ENCODE results near the gene SERPINI1.

DNA sequence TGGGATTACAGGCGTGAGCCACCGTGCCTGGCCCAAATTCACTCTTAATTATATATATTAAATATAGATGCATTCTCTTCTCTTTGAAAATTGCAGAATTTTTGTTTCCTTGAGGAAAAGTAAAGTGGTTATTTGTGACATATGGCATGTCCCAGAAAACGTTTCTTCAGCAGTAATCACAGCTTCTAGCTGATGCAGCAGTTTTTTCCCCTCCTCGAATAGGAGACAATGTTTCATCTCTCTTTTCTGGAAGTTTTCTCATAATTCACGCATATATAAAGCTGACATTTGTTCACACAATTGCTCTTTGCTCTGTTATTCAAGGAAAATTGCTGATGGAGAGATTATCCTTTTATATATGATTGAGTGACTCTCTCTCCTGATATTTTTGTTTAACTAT, 99.8 kb downstream of the SERPINI1 start:
- TF ChIP-seq POLR2A (IDR thresholded peaks at IDR 0.05) (no peak), POLR2AphosphoS5 (IDR thresholded peaks at IDR 0.05) (no peak)
- TF ChIP-seq, protein P1, sequence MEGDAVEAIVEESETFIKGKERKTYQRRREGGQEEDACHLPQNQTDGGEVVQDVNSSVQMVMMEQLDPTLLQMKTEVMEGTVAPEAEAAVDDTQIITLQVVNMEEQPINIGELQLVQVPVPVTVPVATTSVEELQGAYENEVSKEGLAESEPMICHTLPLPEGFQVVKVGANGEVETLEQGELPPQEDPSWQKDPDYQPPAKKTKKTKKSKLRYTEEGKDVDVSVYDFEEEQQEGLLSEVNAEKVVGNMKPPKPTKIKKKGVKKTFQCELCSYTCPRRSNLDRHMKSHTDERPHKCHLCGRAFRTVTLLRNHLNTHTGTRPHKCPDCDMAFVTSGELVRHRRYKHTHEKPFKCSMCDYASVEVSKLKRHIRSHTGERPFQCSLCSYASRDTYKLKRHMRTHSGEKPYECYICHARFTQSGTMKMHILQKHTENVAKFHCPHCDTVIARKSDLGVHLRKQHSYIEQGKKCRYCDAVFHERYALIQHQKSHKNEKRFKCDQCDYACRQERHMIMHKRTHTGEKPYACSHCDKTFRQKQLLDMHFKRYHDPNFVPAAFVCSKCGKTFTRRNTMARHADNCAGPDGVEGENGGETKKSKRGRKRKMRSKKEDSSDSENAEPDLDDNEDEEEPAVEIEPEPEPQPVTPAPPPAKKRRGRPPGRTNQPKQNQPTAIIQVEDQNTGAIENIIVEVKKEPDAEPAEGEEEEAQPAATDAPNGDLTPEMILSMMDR (IDR thresholded peaks at IDR 0.05 in 8 of 11, conservative IDR thresholded peaks at IDR 0.05 in 3 of 11): no peak

Measured in spleen (tissue), 7 donors.